Smooth muscle cell (in vitro differentiated cells): ENCODE data around the gene KRTAP10-9. TPM values are rescaled to one million over a fixed set of nuclear protein-coding genes. Genes with fewer than 3 reads are reported as not detected.
"Not testable (repeated sequence)": the region's sequence is repeated elsewhere in the genome, so short reads cannot be mapped to it uniquely, and the experiment has no call there.

ENCODE experiments used
- DNase-seq: peaks from one replicate; lab custom pipeline; 2025; ENCODE audit not compliant: unreplicated experiment; lab: John Stamatoyannopoulos, UW
- H2AFZ ChIP-seq: fragments of 200-600 bp; sonication (generic); 2 replicates; pipeline ENCODE4 v1.6.0; 2016; ENCODE audit warnings: antibody characterized with exemption, low read depth, mild to moderate bottlenecking
- H3F3A ChIP-seq: fragments of 200-600 bp; sonication (generic); 2 replicates; pipeline ENCODE4 v1.6.0; 2017; ENCODE audit warnings: antibody characterized with exemption, low read depth
- H3K27ac ChIP-seq: fragments of 200-600 bp; sonication (generic); 2 replicates; pipeline ENCODE4 v1.5.1; 2016; ENCODE audit warnings: low read depth, mild to moderate bottlenecking
- H3K27me3 ChIP-seq: fragments of 200-600 bp; sonication (generic); 2 replicates; pipeline ENCODE4 v1.6.1; 2016; ENCODE audit warnings: low read depth, mild to moderate bottlenecking
- H3K36me3 ChIP-seq: fragments of 200-600 bp; sonication (generic); 2 replicates; pipeline ENCODE4 v1.5.1; 2016; ENCODE audit warnings: low read depth
- H3K4me1 ChIP-seq: fragments of 200-600 bp; sonication (generic); 2 replicates; pipeline ENCODE4 v1.5.1; 2016; ENCODE audit warnings: low read depth
- H3K4me2 ChIP-seq: fragments of 200-600 bp; sonication (generic); 2 replicates; pipeline ENCODE4 v1.6.0; 2016; ENCODE audit warnings: mild to moderate bottlenecking
- H3K4me3 ChIP-seq: fragments of 200-600 bp; sonication (generic); 2 replicates; pipeline ENCODE4 v1.5.1; 2016; ENCODE audit warnings: mild to moderate bottlenecking
- H3K79me2 ChIP-seq: fragments of 200-600 bp; sonication (generic); 2 replicates; pipeline ENCODE4 v1.6.0; 2016; ENCODE audit warnings: low read depth, mild to moderate bottlenecking
- H3K9ac ChIP-seq: fragments of 200-600 bp; sonication (generic); 2 replicates; pipeline ENCODE4 v1.6.0; 2016; ENCODE audit warnings: low read depth
- H3K9me3 ChIP-seq: fragments of 200-600 bp; sonication (generic); replicated peaks from 2 replicates; pipeline ENCODE4 v1.5.1; 2016; ENCODE audit warnings: low read depth
- H4K20me1 ChIP-seq: fragments of 200-600 bp; sonication (generic); 2 replicates; pipeline ENCODE4 v1.6.0; 2016; ENCODE audit warnings: low read depth
- CTCF ChIP-seq: fragments of 200-600 bp; sonication (generic); IDR thresholded peaks from 2 replicates; pipeline ENCODE4 v1.5.1; 2017; ENCODE audit warnings: borderline replicate concordance, mild to moderate bottlenecking, antibody characterized with exemption; ENCODE audit not compliant: insufficient read depth, poor library complexity, severe bottlenecking
- WGBS: methylation state at CpG from one replicate; pipeline ENCODE4 v1.1.7; 2016; ENCODE audit warnings: low lambda C conversion rate; 5-methylcytosine and 5-hydroxymethylcytosine counted together
- polyA plus RNA-seq: library from polyadenylated mRNA; unstranded; fragments of >200 nt; fragmentation: Nextera tagmentation; extraction: Ambion mirVana; gene quantifications from 2 replicates; pipeline ENCODE4 v1.2.1, GENCODE V29; 2016
- total RNA-seq: library from RNA; depleted of rRNA; stranded (reverse); fragments of >200 nt; gene quantifications from 2 replicates; pipeline ENCODE4 v1.2.3, GENCODE V29; 2014

Gene KRTAP10-9
- total and polyA plus RNA-seq, 2 experiments from 2014 or later: not detected

GRCh38 chr21:44657635-44658540 is 31.0 kb downstream of the KRTAP10-9 start, which contains the start of gene KRTAP12-3:
Gene KRTAP12-3 (plus strand): TSS chr21:44657932. CDS start chr21:44657980, 48 bp downstream.
- H3K4me2 ChIP-seq: peak within 1 kb of the TSS; percentile 51
- 81% methylated on average over 24 of the region's 26 CpGs for WGBS
- H3F3A ChIP-seq: no peaks in the 10 kb centered on the region
- H3K27ac ChIP-seq: peak within 1 kb of the TSS; percentile 69
- no peak within 1 kb of the TSS for H3K4me3 ChIP-seq
- no peak for DNase-seq
- no peaks in the 10 kb centered on the region for H4K20me1 ChIP-seq
- H3K27me3 ChIP-seq: no peaks in the 10 kb centered on the region
- H3K9ac ChIP-seq: peak within 1 kb of the TSS; percentile 26
- no peak for TF ChIP-seq CTCF
- no peaks in the 10 kb centered on the region for H3K9me3 ChIP-seq
- peaks cover 5% of the 10 kb centered on the region for H3K4me1 ChIP-seq
- H3K79me2 ChIP-seq: no peaks in the 10 kb centered on the region
- H3K36me3 ChIP-seq: no peaks in the 10 kb centered on the region
- no peak within 1 kb of the TSS for H2AFZ ChIP-seq

- Histone ChIP-seq H3K4me3 (no peak overlapping the region), H3K27me3 (no peaks in the 10 kb centered on the region), H3K27ac (peak overlapping the region; percentile 69), H3K79me2 (no peaks in the 10 kb centered on the region), H2AFZ (no peak overlapping the region), H3K9me3 (no peaks in the 10 kb centered on the region), H3K4me2 (peak overlapping the region; percentile 51), H3K4me1 (peaks cover 5% of the 10 kb centered on the region), H3K36me3 (no peaks in the 10 kb centered on the region), H4K20me1 (no peaks in the 10 kb centered on the region), H3K9ac (peak overlapping the region; percentile 26), H3F3A (no peaks in the 10 kb centered on the region)
- DNase-seq: no peak
- no peak for TF ChIP-seq CTCF
- 91% methylated on average over 5 of the region's 5 CpGs for WGBS
Measured at GRCh38 chr21:44658541-44658910, 31.6 kb downstream of the KRTAP10-9 start.

- H3K4me1 ChIP-seq: peaks cover 5% of the 10 kb centered on the region
- H2AFZ ChIP-seq: peak overlapping the region; percentile 41
- no peak for TF ChIP-seq CTCF
- no peak for DNase-seq
- H3K27ac ChIP-seq: peak overlapping the region; percentile 69
- no peaks in the 10 kb centered on the region for H3K27me3 ChIP-seq
- H3K9ac ChIP-seq: peak overlapping the region; percentile 26
- peaks cover 3% of the 10 kb centered on the region for H3K9me3 ChIP-seq
- H3K79me2 ChIP-seq: no peaks in the 10 kb centered on the region
- H3K4me2 ChIP-seq: peak overlapping the region; percentile 51
- no peaks in the 10 kb centered on the region for H3K36me3 ChIP-seq
- no peaks in the 10 kb centered on the region for H4K20me1 ChIP-seq
- H3F3A ChIP-seq: no peaks in the 10 kb centered on the region
- no peak overlapping the region for H3K4me3 ChIP-seq
- WGBS: 47% methylated on average over 11 of the region's 11 CpGs
Measured at GRCh38 chr21:44658913-44659595, 32.2 kb downstream of the KRTAP10-9 start.

GRCh38 chr21:44661567-44661966 is 34.7 kb downstream of the KRTAP10-9 start:
- 68% methylated on average over 7 of the region's 7 CpGs for WGBS
- H3K4me2 ChIP-seq, H3K9ac ChIP-seq, H3F3A ChIP-seq, H3K27ac ChIP-seq, DNase-seq, H4K20me1 ChIP-seq, H3K4me3 ChIP-seq, H2AFZ ChIP-seq, H3K4me1 ChIP-seq, H3K36me3 ChIP-seq, H3K79me2 ChIP-seq, H3K9me3 ChIP-seq, H3K27me3 ChIP-seq: not testable (repeated sequence)
